Ishikawa (cell line): ENCODE measurements around the gene KCNMB2.

Source experiments
- CEBPB ChIP-seq: IDR thresholded peaks from 2 replicates; pipeline ENCODE4 v1.6.1; 2012
- CREB1 ChIP-seq: IDR thresholded peaks from 2 replicates; pipeline ENCODE4 v1.6.1; 2012; ENCODE audit warnings: low read depth
- EP300 ChIP-seq: IDR thresholded peaks from 2 replicates; pipeline ENCODE4 v1.6.1; 2012; ENCODE audit warnings: borderline replicate concordance
- MAX ChIP-seq: IDR thresholded peaks from 2 replicates; pipeline ENCODE4 v1.6.1; 2012
- NFIC ChIP-seq: IDR thresholded peaks from 2 replicates; pipeline ENCODE4 v1.6.1; 2012
- RAD21 ChIP-seq: IDR thresholded peaks from 2 replicates; pipeline ENCODE4 v1.6.1; 2012; ENCODE audit warnings: low read depth
- TF ChIP-seq, protein P1 (sequence below): IDR thresholded peaks from 2 replicates; pipeline ENCODE4 v1.6.1; 2012; ENCODE audit warnings: low read depth, mild to moderate bottlenecking

- TF ChIP-seq, protein P1, sequence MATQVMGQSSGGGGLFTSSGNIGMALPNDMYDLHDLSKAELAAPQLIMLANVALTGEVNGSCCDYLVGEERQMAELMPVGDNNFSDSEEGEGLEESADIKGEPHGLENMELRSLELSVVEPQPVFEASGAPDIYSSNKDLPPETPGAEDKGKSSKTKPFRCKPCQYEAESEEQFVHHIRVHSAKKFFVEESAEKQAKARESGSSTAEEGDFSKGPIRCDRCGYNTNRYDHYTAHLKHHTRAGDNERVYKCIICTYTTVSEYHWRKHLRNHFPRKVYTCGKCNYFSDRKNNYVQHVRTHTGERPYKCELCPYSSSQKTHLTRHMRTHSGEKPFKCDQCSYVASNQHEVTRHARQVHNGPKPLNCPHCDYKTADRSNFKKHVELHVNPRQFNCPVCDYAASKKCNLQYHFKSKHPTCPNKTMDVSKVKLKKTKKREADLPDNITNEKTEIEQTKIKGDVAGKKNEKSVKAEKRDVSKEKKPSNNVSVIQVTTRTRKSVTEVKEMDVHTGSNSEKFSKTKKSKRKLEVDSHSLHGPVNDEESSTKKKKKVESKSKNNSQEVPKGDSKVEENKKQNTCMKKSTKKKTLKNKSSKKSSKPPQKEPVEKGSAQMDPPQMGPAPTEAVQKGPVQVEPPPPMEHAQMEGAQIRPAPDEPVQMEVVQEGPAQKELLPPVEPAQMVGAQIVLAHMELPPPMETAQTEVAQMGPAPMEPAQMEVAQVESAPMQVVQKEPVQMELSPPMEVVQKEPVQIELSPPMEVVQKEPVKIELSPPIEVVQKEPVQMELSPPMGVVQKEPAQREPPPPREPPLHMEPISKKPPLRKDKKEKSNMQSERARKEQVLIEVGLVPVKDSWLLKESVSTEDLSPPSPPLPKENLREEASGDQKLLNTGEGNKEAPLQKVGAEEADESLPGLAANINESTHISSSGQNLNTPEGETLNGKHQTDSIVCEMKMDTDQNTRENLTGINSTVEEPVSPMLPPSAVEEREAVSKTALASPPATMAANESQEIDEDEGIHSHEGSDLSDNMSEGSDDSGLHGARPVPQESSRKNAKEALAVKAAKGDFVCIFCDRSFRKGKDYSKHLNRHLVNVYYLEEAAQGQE: no peak
- TF ChIP-seq CEBPB: no peak
- TF ChIP-seq EP300: no peak
- no peak for TF ChIP-seq CREB1
- TF ChIP-seq NFIC: no peak
- no peak for TF ChIP-seq RAD21
- TF ChIP-seq MAX: no peak
Observed at GRCh38 chr3:178514401-178514800, 21.8 kb upstream of the KCNMB2 start.
